ENCODE measurements around the gene PHF13. TPM values are rescaled to one million over a fixed set of nuclear protein-coding genes. Genes with fewer than 3 reads are reported as not detected.

Gene PHF13
- 17.6 and 18.0 TPM in 2 replicates for total RNA-seq (2014; rRNA removed; shearing (Covaris generic))

DNA sequence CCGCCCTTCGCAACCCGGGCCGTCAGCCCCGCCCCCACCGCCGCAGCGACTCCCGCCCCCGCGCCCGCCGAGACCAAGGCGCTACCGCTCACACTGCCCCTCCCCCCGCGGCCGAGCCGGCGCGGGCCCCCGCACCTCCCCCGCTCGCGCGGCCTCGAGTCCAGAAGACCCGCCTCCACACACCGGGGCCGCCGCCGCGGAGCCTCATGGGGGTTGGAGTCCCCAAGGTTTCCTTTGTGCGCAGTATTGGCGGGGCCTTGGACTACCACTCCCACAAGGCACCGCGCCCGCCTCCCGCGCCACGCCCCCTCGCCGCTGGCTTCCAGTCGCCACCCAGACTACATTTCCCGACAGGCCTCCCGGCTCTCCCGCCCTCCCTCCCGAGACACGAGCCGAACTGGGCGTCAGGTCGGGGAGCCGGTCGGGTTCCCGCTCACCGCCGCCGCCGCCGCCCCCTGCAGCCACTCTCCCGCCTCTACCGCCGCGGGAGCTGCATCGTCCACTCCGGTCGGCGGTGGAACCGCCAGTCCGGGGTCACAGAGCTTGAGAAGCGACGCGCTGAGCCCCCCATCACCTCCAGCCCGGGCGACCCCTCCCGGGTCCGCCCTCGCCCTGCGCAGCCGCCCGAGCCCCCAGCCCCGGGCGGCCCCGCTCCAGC lies at the start of gene PHF13:
Gene PHF13, plus strand, starts transcription at position 371 of the 658 bp plus-strand sequence. CDS start 336 bp downstream, outside the sequence.
- peak within 1 kb of the TSS; percentile 83 for H3K4me3 ChIP-seq
- H3K4me1 ChIP-seq (replicated peaks), result peaks cover 15% of the 10 kb centered on the region
- DNase-seq (ENCODE audit: low read depth in 1 of 2, low spot score in 2 of 2), result peak; percentile 97 to 100
- H3K27me3 ChIP-seq (replicated peaks), result no peaks in the 10 kb centered on the region
- no peaks in the 10 kb centered on the region for H3K9me3 ChIP-seq (replicated peaks)
- H3K36me3 ChIP-seq, result peaks cover 25% of the 10 kb centered on the region
- peak within 1 kb of the TSS; percentile 54 for H3K27ac ChIP-seq

DNA sequence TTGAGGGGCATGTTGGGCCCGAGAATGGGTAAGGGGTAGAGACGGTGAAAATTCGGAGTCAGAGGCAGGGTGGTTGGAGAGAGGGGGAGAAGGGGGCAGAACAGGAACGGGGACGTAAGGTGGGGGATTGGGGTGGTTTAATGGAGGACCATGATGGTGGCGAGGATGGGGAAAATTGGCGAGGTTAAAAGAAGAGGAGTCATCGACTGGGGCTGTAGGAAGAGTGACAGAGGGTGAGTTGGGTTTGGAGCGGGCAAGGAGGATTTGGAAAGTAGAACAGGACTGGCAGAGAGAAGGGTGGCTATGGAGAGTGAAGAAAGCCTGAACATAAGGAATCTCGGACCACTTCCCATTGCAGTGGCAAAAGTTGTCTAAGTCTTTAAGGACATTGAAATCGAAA lies 44.5 kb upstream of the PHF13 start:
- Histone ChIP-seq H3K4me1 (replicated peaks) (no peaks in the 10 kb centered on the region), H3K36me3 (no peaks in the 10 kb centered on the region), H3K4me3 (no peak overlapping the region), H3K27ac (no peak overlapping the region), H3K27me3 (replicated peaks) (peaks cover 10% of the 10 kb centered on the region; the same call in 1 of the 2 replicates), H3K9me3 (replicated peaks) (no peaks in the 10 kb centered on the region)
- DNase-seq (ENCODE audit: low read depth in 1 of 2, low spot score in 2 of 2), result no peak

DNA sequence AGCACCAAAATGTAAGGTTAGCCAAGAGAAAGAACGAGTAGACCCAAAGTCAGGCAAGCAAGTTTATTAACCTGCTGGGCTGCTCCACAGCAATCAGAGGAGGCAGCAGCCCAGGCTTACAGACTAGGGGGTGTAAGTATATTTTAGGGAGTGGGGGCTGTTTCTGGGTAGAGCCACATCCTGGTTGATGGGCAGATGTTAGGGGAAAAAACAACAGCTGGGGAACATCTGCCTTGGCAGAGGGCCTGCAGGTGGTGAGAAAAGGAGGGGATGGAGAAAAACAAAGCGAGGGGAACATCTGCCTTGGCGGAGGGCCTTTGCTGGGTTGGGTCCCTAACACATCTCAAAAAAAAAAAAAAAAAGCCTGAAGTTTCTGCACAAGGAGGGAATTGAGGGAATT lies 43.4 kb upstream of the PHF13 start:
- H3K4me1 ChIP-seq (replicated peaks), result no peaks in the 10 kb centered on the region
- no peaks in the 10 kb centered on the region for H3K9me3 ChIP-seq (replicated peaks)
- no peak overlapping the region for H3K27ac ChIP-seq
- H3K27me3 ChIP-seq (replicated peaks), result peaks cover 10% of the 10 kb centered on the region; the same call in 1 of the 2 replicates
- DNase-seq (ENCODE audit: low read depth in 1 of 2, low spot score in 2 of 2), result no peak
- H3K4me3 ChIP-seq, result no peak overlapping the region
- H3K36me3 ChIP-seq, result no peaks in the 10 kb centered on the region

DNA sequence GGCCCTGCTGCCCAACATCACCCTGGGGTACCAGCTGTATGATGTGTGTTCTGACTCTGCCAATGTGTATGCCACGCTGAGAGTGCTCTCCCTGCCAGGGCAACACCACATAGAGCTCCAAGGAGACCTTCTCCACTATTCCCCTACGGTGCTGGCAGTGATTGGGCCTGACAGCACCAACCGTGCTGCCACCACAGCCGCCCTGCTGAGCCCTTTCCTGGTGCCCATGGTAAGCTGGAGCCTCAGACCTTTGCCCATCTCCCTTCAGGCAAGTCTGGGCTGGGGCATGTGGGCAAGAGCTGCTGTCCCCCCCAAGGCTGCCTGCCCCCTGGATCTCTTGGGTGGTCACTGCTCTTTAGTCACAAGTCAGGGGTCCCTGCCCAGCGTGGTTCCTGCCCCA lies 42.5 kb upstream of the PHF13 start:
- Histone ChIP-seq H3K4me1 (replicated peaks) (no peaks in the 10 kb centered on the region), H3K4me3 (no peak overlapping the region), H3K9me3 (replicated peaks) (no peaks in the 10 kb centered on the region), H3K27ac (no peak overlapping the region), H3K27me3 (replicated peaks) (0 out of 2 replicates have a peak, but pooled peaks cover 7% of the 10 kb centered on the region), H3K36me3 (no peaks in the 10 kb centered on the region)
- no peak for DNase-seq (ENCODE audit: low read depth in 1 of 2, low spot score in 2 of 2)

DNA sequence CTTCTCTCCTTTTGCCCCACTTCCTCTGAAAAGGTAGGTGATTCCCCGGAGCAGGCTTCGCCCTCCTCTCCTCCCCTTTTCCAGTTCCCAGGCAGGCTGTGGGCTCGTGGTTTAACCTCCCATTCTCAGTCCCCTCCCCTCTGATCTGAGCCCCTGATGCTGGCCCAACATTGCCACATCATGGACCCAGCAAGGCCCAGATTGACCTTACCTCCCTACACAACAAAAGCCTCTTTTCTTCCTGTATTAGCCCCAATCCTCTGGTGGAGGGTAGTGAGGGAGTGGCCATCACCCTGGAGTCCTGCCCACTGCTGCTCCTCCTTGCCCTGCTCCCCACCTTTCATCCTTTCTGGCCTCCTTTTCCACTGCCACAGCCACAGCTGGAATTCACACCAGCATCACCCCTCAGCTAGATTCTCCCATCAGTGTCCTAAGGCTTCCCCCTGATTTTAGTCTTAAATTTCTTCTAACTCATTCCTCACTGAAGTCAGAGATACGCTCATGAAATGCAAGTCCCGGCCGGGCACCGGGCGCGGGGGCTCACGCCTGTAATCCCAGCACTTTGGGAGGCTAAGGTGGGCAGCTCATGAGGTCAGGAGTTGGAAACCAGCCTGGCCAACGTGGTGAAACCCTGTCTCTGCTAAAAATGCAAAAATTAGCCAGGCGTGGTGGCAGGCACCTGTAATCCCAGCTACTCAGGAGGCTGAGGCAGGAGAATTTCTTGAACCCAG lies 40.7 kb upstream of the PHF13 start:
- 0 out of 2 replicates have a peak, but pooled peaks cover 5% of the 10 kb centered on the region for H3K27me3 ChIP-seq (replicated peaks)
- H3K9me3 ChIP-seq (replicated peaks), result no peaks in the 10 kb centered on the region
- H3K27ac ChIP-seq, result no peak overlapping the region
- no peak overlapping the region for H3K4me3 ChIP-seq
- no peak for DNase-seq (ENCODE audit: low read depth in 1 of 2, low spot score in 2 of 2)
- H3K36me3 ChIP-seq, result no peaks in the 10 kb centered on the region
- H3K4me1 ChIP-seq (replicated peaks), result no peaks in the 10 kb centered on the region

DNA sequence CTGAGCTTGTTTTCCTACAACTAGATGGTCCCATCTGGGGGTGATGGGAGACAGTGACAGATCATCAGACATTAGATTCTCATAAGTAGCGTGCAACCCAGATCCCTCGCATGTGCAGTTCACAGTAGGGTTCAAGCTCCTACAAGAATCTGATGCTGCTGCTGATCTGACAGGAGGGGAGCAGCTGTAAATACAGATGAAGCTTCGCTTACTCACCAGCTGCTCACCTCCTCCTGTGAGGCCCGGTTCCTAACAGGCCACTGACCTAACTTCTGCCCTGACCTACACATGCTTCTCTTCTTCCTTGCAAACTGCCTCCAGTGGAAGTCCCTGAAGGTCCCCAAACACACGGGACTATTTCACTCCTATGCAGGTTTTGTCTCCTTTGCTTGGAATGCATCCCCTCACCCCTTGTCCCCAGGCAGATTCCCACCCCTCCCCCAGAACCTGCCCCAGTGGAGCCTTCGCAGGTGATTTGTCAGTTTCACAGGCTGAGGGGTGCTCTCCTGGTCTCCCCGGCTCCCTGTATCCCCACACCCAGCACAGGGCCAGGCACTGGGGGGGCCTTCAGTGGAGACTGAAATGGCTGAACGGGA lies 39.4 kb upstream of the PHF13 start:
- H3K4me3 ChIP-seq, result no peak overlapping the region
- H3K4me1 ChIP-seq (replicated peaks), result peaks cover 2% of the 10 kb centered on the region
- H3K27ac ChIP-seq, result no peak overlapping the region
- H3K36me3 ChIP-seq, result no peaks in the 10 kb centered on the region
- DNase-seq (ENCODE audit: low read depth in 1 of 2, low spot score in 2 of 2), result no peak
- H3K27me3 ChIP-seq (replicated peaks), result 0 out of 2 replicates have a peak, but pooled peaks cover 5% of the 10 kb centered on the region
- H3K9me3 ChIP-seq (replicated peaks), result no peaks in the 10 kb centered on the region

DNA sequence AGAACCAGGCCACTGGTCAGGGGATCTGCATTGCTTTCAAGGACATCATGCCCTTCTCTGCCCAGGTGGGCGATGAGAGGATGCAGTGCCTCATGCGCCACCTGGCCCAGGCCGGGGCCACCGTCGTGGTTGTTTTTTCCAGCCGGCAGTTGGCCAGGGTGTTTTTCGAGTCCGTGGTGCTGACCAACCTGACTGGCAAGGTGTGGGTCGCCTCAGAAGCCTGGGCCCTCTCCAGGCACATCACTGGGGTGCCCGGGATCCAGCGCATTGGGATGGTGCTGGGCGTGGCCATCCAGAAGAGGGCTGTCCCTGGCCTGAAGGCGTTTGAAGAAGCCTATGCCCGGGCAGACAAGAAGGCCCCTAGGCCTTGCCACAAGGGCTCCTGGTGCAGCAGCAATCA lies 38.7 kb upstream of the PHF13 start:
- Histone ChIP-seq H3K27me3 (replicated peaks) (no peaks in the 10 kb centered on the region), H3K27ac (no peak overlapping the region), H3K36me3 (no peaks in the 10 kb centered on the region), H3K4me1 (replicated peaks) (peaks cover 7% of the 10 kb centered on the region), H3K4me3 (no peak overlapping the region), H3K9me3 (replicated peaks) (no peaks in the 10 kb centered on the region)
- DNase-seq (ENCODE audit: low read depth in 1 of 2, low spot score in 2 of 2), result no peak

DNA sequence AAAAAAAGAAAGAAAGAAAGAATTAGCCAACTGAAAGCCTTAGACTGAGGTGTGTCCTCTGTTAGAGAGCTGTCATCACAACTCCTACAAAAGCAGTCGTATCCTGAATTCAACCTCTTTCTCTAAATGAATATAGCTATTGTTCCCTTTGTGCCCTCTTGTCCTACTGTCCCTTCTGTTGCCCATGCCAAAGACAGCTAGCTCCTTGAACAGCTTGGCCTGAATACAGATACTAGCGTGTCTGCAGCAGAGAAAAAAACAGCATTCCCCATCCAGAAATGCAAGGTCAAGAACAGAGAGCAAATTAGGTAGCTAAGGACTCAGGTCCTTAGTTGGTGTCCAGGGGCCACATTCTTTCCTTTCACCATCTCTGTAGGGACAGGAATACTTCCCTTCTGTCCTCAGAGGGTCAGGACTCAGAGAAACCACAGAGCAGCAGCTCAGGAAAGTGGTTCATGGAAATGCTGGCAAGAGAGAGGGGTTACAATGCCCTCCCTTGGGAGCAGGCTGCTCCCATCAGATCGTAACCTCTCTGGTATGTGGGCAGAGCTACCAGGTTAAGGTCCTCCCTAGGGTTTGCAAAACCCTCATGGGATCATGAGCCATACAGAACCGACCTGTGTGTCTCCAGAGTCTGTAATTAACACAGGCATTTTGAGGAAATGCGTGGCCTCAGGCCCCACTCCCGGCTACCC lies 35.6 kb upstream of the PHF13 start:
- Histone ChIP-seq H3K9me3 (replicated peaks) (no peaks in the 10 kb centered on the region), H3K4me1 (replicated peaks) (peaks cover 22% of the 10 kb centered on the region), H3K4me3 (no peak overlapping the region), H3K27ac (no peak overlapping the region), H3K27me3 (replicated peaks) (no peaks in the 10 kb centered on the region), H3K36me3 (peaks cover 11% of the 10 kb centered on the region)
- no peak for DNase-seq (ENCODE audit: low read depth in 1 of 2, low spot score in 2 of 2)

DNA sequence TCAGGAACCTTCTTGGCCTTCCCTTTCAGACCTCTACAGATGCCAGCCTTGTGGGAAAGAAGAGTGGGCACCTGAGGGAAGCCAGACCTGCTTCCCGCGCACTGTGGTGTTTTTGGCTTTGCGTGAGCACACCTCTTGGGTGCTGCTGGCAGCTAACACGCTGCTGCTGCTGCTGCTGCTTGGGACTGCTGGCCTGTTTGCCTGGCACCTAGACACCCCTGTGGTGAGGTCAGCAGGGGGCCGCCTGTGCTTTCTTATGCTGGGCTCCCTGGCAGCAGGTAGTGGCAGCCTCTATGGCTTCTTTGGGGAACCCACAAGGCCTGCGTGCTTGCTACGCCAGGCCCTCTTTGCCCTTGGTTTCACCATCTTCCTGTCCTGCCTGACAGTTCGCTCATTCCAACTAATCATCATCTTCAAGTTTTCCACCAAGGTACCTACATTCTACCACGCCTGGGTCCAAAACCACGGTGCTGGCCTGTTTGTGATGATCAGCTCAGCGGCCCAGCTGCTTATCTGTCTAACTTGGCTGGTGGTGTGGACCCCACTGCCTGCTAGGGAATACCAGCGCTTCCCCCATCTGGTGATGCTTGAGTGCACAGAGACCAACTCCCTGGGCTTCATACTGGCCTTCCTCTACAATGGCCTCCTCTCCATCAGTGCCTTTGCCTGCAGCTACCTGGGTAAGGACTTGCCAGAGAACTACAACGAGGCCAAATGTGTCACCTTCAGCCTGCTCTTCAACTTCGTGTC lies 34.7 kb upstream of the PHF13 start:
- Histone ChIP-seq H3K27me3 (replicated peaks) (no peaks in the 10 kb centered on the region), H3K4me1 (replicated peaks) (peaks cover 22% of the 10 kb centered on the region), H3K4me3 (no peak overlapping the region), H3K9me3 (replicated peaks) (no peaks in the 10 kb centered on the region), H3K27ac (peak overlapping the region; percentile 52; the same call in 1 of the 2 replicates), H3K36me3 (peaks cover 11% of the 10 kb centered on the region)
- no peak for DNase-seq (ENCODE audit: low read depth in 1 of 2, low spot score in 2 of 2)

DNA sequence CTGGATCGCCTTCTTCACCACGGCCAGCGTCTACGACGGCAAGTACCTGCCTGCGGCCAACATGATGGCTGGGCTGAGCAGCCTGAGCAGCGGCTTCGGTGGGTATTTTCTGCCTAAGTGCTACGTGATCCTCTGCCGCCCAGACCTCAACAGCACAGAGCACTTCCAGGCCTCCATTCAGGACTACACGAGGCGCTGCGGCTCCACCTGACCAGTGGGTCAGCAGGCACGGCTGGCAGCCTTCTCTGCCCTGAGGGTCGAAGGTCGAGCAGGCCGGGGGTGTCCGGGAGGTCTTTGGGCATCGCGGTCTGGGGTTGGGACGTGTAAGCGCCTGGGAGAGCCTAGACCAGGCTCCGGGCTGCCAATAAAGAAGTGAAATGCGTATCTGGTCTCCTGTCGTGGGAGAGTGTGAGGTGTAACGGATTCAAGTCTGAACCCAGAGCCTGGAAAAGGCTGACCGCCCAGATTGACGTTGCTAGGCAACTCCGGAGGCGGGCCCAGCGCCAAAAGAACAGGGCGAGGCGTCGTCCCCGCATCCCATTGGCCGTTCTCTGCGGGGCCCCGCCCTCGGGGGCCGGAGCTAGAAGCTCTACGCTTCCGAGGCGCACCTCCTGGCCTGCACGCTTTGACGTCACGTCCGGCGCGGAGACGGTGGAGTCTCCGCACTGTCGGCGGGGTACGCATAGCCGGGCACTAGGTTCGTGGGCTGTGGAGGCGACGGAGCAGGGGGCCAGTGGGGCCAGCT lies 34.0 kb upstream of the PHF13 start, which contains the start of gene ZBTB48:
Gene ZBTB48, plus strand, starts transcription at position 621 of the 745 bp plus-strand sequence. CDS start 616 bp downstream, outside the sequence.
- Histone ChIP-seq H3K27ac (peak within 1 kb of the TSS; percentile 52), H3K4me3 (peak within 1 kb of the TSS; percentile 70), H3K27me3 (replicated peaks) (no peaks in the 10 kb centered on the region), H3K36me3 (peaks cover 15% of the 10 kb centered on the region), H3K4me1 (replicated peaks) (peaks cover 22% of the 10 kb centered on the region), H3K9me3 (replicated peaks) (no peaks in the 10 kb centered on the region)
- DNase-seq (ENCODE audit: low read depth in 1 of 2, low spot score in 2 of 2), result peak; percentile 91 to 99

DNA sequence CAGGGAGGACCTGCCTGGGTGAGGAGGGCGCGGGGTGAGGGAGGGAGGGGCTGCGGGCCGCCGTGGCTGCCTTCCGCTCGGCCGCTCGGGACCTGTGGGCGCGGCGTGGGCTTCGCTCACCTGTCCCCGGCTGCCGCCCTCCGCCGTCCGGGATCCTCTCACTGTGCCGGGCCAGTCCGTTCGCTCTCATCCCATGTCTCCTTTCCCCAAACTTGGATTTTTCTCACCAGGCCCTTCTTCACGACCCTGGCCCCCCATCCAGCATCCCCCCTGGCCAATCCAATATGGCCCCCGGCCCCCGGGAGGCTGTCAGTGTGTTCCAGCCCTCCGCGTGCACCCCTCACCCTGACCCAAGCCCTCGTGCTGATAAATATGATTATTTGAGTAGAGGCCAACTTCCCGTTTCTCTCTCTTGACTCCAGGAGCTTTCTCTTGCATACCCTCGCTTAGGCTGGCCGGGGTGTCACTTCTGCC lies 33.4 kb upstream of the PHF13 start:
- peak in 1 of 2 experiments; percentile 20 for DNase-seq (ENCODE audit: low read depth in 1 of 2, low spot score in 2 of 2)
- H3K27ac ChIP-seq, result peak overlapping the region; percentile 6; the same call in 1 of the 2 replicates
- H3K4me1 ChIP-seq (replicated peaks), result peaks cover 22% of the 10 kb centered on the region
- H3K4me3 ChIP-seq, result peak overlapping the region; percentile 70
- H3K36me3 ChIP-seq, result peaks cover 15% of the 10 kb centered on the region
- no peaks in the 10 kb centered on the region for H3K27me3 ChIP-seq (replicated peaks)
- no peaks in the 10 kb centered on the region for H3K9me3 ChIP-seq (replicated peaks)

DNA sequence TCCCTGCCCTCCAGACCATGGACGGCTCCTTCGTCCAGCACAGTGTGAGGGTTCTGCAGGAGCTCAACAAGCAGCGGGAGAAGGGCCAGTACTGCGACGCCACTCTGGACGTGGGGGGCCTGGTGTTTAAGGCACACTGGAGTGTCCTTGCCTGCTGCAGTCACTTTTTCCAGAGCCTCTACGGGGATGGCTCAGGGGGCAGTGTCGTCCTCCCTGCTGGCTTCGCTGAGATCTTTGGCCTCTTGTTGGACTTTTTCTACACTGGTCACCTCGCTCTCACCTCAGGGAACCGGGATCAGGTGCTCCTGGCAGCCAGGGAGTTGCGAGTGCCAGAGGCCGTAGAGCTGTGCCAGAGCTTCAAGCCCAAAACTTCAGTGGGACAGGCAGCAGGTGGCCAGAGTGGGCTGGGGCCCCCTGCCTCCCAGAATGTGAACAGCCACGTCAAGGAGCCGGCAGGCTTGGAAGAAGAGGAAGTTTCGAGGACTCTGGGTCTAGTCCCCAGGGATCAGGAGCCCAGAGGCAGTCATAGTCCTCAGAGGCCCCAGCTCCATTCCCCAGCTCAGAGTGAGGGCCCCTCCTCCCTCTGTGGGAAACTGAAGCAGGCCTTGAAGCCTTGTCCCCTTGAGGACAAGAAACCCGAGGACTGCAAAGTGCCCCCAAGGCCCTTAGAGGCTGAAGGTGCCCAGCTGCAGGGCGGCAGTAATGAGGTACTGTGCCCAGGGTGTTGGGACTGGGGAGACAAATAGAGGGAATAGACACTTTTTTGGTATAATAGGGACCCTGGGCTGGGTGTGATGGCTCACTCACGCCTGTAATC lies 32.7 kb upstream of the PHF13 start:
- Histone ChIP-seq H3K27me3 (replicated peaks) (no peaks in the 10 kb centered on the region), H3K4me3 (peak overlapping the region; percentile 70), H3K36me3 (peaks cover 15% of the 10 kb centered on the region), H3K27ac (no peak overlapping the region), H3K9me3 (replicated peaks) (no peaks in the 10 kb centered on the region), H3K4me1 (replicated peaks) (peaks cover 22% of the 10 kb centered on the region)
- no peak for DNase-seq (ENCODE audit: low read depth in 1 of 2, low spot score in 2 of 2)
